G401.6 (cell line): ENCODE measurements around the gene RASAL1.

Experiments used
- FAIRE-seq: peaks from 2 replicates; lab custom pipeline; 2012; peaks lifted over from hg19 to GRCh38; lab: Jason Lieb, UNC

Gene RASAL1

GRCh38 chr12:113094738-113095137, 40.8 kb downstream of the RASAL1 start:
- FAIRE-seq = no peak

GRCh38 chr12:113093409-113094101, 42.0 kb downstream of the RASAL1 start:
- FAIRE-seq = no peak

DNA sequence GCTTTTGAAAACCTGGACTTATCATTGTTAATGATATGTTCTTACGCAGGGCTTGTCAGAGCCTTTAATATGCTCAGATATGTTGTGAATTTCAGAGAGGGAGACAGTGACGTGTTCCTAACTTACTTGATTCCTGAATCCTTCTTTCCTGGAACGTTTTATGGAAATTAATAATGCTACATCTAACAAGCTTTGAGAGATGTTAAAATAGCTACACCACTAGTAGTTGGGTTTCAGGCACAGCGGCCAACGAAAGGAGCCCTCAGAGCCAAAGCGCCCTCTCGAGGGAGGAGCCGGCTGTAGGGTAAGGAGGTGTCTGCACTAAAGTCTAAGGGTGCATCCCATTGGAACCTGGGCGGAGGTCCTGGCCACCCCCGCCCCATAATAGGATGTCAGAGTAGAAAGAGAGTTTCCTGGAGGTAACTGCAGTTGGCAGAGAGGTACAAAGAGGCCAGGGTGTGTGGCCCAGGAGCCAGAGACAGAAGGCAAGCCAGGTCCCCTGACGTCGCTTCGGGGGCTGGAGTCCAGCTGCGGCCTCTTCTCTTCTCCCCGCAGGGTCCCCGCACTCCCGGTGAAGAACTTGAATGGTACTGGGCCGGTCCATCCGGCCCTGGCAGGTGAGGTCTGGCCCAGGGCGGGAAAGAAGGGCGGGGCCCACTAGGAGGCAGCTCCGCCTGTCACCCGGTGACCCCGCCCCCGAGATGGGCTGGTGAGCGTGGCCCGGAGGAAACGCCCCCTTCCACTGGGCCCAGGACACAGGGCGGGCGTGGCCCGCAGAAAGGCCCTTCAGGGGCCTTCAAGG, 42.8 kb downstream of the RASAL1 start:
- no peak for FAIRE-seq

GRCh38 chr12:113091506-113091905, 44.1 kb downstream of the RASAL1 start:
- no peak for FAIRE-seq

- no peak for FAIRE-seq
Observed at GRCh38 chr12:113090740-113091139, 44.8 kb downstream of the RASAL1 start.

- no peak for FAIRE-seq
Observed at GRCh38 chr12:113089839-113090238, 45.7 kb downstream of the RASAL1 start.

DNA sequence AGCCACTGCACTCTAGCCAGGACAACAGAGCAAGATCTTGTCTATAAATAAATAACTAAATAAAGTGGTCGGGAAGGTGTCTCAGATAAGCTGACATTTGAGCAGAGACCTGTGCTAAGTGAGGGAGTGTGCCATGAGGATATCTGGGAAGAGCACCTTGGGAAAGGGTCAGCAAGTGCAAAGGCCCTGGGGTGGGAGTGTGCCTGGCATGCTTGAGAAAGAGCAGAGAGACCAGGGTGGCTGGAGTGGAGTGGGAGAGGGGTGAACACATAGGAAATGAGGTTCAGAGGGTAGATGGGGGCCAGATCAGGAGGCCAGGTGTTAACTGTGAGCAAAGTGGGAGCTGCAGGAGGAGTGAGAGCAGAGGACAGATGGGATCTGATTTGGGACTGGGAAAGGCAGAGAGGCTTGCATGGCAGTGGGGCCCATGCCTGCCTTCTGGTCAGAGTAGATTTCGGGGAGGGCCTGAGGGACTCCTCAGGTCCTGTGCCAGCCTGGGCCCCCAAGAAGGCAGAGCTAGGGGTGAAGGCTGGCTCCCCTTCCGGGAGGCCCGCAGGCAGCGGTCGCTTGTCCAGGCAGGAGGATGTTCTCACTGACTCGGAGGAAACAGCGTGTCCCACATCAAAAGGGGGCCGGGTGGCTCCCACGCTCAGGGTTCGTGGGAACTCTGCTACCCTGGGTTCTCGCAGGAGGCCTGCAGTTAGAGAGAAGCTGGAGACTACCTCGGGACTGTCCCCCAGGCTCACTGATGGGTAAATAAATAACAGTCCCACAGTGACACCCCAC, 46.4 kb downstream of the RASAL1 start:
- FAIRE-seq = no peak

DNA sequence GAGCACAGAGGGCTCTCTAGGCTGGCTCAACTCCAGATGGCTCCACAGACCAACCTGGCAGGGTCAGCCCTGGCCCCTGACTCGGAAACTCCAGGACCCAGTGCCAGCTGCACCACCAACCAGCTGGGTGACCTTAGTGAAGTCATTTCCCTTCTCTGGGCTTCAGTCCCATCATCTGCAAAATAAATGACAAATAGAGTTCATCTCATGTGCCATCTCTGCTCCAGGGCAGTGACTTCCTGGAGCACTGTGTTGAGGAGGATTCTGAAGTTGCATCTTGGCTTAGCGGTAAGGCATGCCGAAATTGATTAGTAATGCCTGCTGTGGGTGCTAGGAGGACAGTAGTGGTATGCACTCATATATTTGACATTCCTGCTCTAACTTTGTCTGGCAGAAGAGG, 47.5 kb downstream of the RASAL1 start:
- FAIRE-seq = no peak

DNA sequence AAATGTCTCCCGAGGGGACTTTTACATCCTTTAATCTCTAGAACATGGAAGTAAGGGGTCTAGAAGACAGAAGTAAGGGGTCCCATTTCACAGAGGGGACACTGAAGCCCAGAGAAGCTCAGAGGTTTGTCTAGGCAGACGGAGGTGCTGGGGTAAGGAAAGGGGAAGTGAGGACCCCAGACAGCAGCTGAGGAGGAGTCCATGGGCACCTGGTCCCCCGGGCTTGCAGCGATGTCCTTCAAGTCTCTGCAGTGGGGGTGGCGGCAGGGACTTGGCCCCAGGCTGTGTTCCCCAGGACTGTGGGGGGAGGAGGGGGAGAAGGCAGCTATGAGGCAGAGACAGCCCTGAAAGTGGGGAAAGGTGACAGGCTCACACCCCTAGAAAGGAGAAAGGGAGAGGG, 48.4 kb downstream of the RASAL1 start:
- no peak for FAIRE-seq

DNA sequence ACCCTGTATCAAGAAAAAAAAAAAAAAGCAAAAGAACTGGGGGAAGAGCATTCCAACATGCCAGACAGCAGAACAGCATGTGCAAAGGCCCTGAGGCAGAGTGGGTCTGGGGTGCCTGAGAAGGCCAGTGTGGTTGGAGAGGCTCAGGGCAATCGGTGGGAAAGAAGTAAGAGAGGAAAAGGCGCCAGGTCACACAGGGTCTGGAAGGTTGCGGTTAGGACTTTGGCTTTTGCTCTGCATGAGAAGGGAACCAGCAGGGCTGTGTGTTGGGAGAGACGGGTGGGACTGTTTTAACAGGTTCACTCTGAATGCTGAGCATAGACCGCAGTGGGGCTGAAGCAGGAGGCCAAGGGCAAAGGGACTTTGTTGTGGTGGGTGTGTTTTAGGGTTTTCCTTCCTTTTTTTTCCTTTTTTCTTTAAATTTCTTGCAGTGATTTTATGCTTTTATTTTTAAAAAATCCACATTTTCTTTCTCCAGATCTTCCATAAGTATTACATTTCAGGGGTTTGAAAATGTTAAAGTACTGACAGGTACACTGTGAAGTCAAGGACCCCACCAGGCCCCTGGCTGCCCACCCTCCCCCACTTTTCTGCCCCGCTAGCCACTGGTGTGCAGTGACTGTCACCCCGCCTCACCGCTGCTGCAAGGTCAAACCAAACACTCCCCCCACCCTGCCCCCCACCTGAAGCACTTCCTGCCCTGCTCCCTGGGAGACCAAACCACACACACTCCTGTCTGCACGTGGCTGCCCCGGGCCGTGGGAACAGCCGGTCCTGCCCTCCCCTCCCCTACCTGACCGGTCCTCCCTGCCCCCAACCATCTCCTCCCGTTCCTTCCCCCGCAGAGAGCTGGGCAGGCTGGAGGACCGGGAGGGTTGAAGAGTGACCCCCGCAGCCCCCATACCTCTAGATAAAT, 49.1 kb downstream of the RASAL1 start:
- no peak for FAIRE-seq

GRCh38 chr12:113083863-113084435, 51.6 kb downstream of the RASAL1 start:
- no peak for FAIRE-seq

DNA sequence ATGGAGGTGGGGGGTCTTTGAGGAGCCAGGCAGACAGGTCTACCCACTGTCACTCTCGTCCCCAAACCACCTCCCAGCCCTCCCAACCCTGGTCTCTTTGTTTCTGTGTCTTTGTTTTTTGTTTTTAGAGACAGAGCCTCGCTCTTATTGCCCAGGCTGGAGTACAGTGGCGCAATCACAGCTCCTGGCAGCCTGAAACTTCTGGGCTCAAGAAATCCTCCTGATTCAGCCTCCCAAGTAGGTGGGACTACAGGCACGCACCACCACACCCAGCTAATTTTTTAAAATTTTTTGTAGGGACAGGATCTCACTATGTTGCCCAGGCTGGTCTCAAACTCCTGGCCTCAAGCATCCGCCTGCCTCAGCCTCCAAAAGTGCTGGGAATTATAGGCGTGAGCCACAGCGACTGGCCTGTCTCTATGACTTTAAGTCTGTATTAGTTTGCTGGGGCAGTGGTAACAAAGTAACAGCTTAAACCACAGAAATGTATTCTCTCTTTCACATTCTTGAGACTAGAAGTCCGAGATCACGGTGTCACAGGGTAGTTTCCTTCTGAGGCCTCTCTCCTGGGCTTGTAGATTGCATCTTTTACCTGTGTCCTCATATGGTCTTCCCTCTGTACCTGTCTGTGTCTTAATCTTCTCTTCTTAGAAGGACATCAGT, 52.9 kb downstream of the RASAL1 start:
- FAIRE-seq = no peak

DNA sequence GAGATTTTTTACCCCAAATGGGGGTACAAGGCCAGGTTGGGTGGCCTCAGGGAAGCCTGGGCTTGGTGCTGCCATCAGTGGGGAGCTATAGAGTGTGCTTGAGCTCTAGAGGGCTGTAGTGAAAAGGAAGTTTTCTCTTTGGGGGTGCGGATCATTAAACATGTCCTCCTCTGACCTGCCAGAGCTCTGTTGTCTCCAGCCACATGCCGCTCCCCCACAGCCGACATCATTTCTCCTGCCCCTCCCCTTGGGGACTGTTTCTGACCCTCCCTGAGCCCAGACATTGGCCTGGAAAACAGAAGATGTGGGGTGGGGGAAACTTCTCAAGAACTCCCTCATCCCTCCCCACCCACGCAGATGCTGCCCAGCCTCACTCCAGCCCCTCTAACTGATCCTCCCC, 53.7 kb downstream of the RASAL1 start:
- no peak for FAIRE-seq

GRCh38 chr12:113077859-113078255, 57.7 kb downstream of the RASAL1 start:
- FAIRE-seq = no peak

DNA sequence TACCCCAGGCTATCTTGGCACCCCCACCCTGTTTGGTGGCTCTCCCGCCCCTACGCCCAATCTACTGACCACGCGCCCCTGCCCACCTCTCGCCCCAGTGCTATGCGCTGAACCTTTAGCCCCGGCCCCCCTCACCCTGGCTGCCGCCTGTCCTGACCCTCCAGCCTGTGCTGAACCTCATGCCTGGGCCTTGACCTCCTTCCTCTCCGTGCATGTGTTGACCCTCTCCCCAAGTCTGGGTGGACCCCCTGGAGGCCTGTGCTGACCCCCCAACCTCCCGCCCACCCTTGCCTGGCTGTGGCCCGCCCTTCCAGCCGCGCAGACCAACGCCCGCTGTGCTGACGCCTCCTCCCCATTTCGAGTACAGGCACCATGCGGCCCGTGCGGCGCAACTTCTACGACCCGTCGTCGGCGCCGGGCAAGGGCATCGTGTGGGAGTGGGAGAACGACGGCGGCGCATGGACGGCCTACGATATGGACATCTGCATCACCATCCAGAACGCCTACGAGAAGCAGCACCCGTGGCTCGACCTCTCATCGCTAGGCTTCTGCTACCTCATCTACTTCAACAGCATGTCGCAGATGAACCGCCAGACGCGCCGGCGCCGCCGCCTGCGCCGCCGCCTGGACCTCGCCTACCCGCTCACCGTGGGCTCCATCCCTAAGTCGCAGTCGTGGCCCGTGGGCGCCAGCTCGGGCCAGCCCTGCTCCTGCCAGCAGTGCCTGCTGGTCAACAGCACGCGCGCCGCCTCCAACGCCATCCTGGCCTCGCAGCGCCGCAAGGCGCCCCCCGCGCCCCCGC, 58.3 kb downstream of the RASAL1 start:
- FAIRE-seq = no peak

GRCh38 chr12:113075137-113075683, 60.4 kb downstream of the RASAL1 start:
- no peak for FAIRE-seq

GRCh38 chr12:113073586-113073985, 62.0 kb downstream of the RASAL1 start:
- no peak for FAIRE-seq

DNA sequence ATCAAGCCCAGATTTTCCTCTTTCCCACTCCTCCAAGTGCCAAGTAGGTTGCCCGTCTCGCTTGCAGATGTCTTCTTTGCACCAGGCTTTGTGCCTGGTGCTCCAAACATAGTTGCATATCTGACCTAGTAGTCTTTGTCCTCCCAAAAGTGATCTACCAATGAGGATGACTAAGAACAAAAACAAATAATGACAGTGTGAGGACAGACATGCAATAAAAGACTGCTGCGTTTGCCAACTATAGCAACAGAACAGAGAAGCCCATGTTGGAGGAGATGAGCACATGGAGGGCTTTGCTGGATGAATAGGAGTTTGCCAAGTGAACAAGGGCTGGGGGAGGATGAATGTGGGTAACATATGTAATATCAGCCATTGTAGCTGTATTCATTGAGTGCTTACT, 63.4 kb downstream of the RASAL1 start:
- FAIRE-seq = no peak

- FAIRE-seq = no peak
Observed at GRCh38 chr12:113071135-113072112, 64.1 kb downstream of the RASAL1 start.
